ENCODE data around the gene UCP3.

The UCP3 gene

GRCh38 chr11:74008373-74009229, at the start of gene UCP3:
TSS of gene UCP3 (minus strand) at chr11:74009085. CDS start at chr11:74007042, 2,043 bp downstream.
- no peak for DNase-seq

- no peak for DNase-seq
Observed at GRCh38 chr11:74057249-74058151, 48.6 kb upstream of the UCP3 start.

GRCh38 chr11:74055938-74056337, 47.1 kb upstream of the UCP3 start:
- DNase-seq: no peak

GRCh38 chr11:74050465-74050864, 41.6 kb upstream of the UCP3 start:
- no peak for DNase-seq

GRCh38 chr11:74048993-74049392, 40.1 kb upstream of the UCP3 start:
- DNase-seq: no peak

- DNase-seq: no peak
Observed at GRCh38 chr11:74044538-74044937, 35.7 kb upstream of the UCP3 start.

- no peak for DNase-seq
Observed at GRCh38 chr11:74043450-74043849, 34.6 kb upstream of the UCP3 start.

- DNase-seq: no peak
Observed at GRCh38 chr11:74037309-74037708, 28.4 kb upstream of the UCP3 start.

- no peak for DNase-seq
Observed at GRCh38 chr11:74035264-74035663, 26.4 kb upstream of the UCP3 start.

- no peak for DNase-seq
Observed at GRCh38 chr11:74033046-74033445, 24.2 kb upstream of the UCP3 start.

GRCh38 chr11:74030723-74031676, 22.1 kb upstream of the UCP3 start:
- no peak for DNase-seq

GRCh38 chr11:74025467-74026166, 16.7 kb upstream of the UCP3 start:
- DNase-seq: no peak

GRCh38 chr11:74024261-74025029, 15.6 kb upstream of the UCP3 start:
- no peak for DNase-seq

- DNase-seq: no peak
Observed at GRCh38 chr11:74023276-74023675, 14.4 kb upstream of the UCP3 start.

GRCh38 chr11:74022546-74022945, 13.7 kb upstream of the UCP3 start:
- DNase-seq: no peak

- no peak for DNase-seq
Observed at GRCh38 chr11:74021998-74022397, 13.1 kb upstream of the UCP3 start.

GRCh38 chr11:74020539-74020938, 11.7 kb upstream of the UCP3 start:
- peak; percentile 44 for DNase-seq

- DNase-seq: no peak
Observed at GRCh38 chr11:74019860-74020259, 11.0 kb upstream of the UCP3 start.

- no peak for DNase-seq
Observed at GRCh38 chr11:74019104-74019738, 10.3 kb upstream of the UCP3 start.

- no peak for DNase-seq
Observed at GRCh38 chr11:74018331-74019005, 9.6 kb upstream of the UCP3 start.

Measured in NCI-H526 treated with DMSO at 0.1 percent for 48 hours (cell line).